Stimulated activated CD8-positive, alpha-beta memory T cell treated with anti-CD3 and anti-CD28 coated beads, Interleukin-4, amount 100 ng/mL, for 24 hours (primary cell): Measurements from ENCODE around the gene PDZD8.
"Not testable (repeated sequence)": the region's sequence is repeated elsewhere in the genome, so short reads cannot be mapped to it uniquely, and the experiment has no call there.

Experiments
- DNase-seq: peaks from one replicate; pipeline ENCODE4 v3.0.0-alpha.2; 2020; ENCODE audit warnings: low read depth

Gene PDZD8

GRCh38 chr10:117254774-117255735 lies 120.2 kb downstream of the PDZD8 start:
- no peak for DNase-seq

- DNase-seq, result no peak
Measured at GRCh38 chr10:117254338-117254737, 120.9 kb downstream of the PDZD8 start.

GRCh38 chr10:117253908-117254307 lies 121.3 kb downstream of the PDZD8 start:
- no peak for DNase-seq

GRCh38 chr10:117250411-117250810 lies 124.8 kb downstream of the PDZD8 start:
- DNase-seq, result no peak

- no peak for DNase-seq
Measured at GRCh38 chr10:117249493-117250093, 125.6 kb downstream of the PDZD8 start.

GRCh38 chr10:117248750-117249465 lies 126.3 kb downstream of the PDZD8 start:
- DNase-seq, result no peak

- no peak for DNase-seq
Measured at GRCh38 chr10:117246997-117247671, 128.1 kb downstream of the PDZD8 start.

- no peak for DNase-seq
Measured at GRCh38 chr10:117242463-117242832, 132.8 kb downstream of the PDZD8 start.

GRCh38 chr10:117241541-117242462 lies 133.4 kb downstream of the PDZD8 start:
- no peak for DNase-seq

GRCh38 chr10:117240621-117241529 lies 134.4 kb downstream of the PDZD8 start, which contains the start of gene SLC18A2:
SLC18A2 (plus strand) TSS chr10:117241114; CDS start chr10:117241694, 580 bp downstream.
- no peak for DNase-seq

- DNase-seq, result no peak
Measured at GRCh38 chr10:117239721-117240620, 135.3 kb downstream of the PDZD8 start.

GRCh38 chr10:117239051-117239450 lies 136.2 kb downstream of the PDZD8 start:
- no peak for DNase-seq

- no peak for DNase-seq
Measured at GRCh38 chr10:117237401-117237991, 137.7 kb downstream of the PDZD8 start.

- DNase-seq, result not testable (repeated sequence)
Measured at GRCh38 chr10:117230107-117230506, 145.1 kb downstream of the PDZD8 start.

- DNase-seq, result no peak
Measured at GRCh38 chr10:117228210-117228609, 147.0 kb downstream of the PDZD8 start.
